HG02840 (cell line): Measurements from ENCODE around the gene BBS7.

Source experiments
- ATAC-seq: cut with Tn5 transposase; IDR thresholded peaks from one replicate; pipeline ENCODE4 v1.9.1; 2021; ENCODE audit warnings: mild to moderate bottlenecking, moderate library complexity, moderate number of reproducible peaks; ENCODE audit not compliant: unreplicated experiment, low FRiP score

BBS7 gene

GRCh38 chr4:121869841-121870822, at the start of gene BBS7:
Gene BBS7 (minus strand): TSS chr4:121870474. CDS start chr4:121870313, 161 bp downstream.
- peak; percentile 100 for ATAC-seq

GRCh38 chr4:121913667-121914066, 43.4 kb upstream of the BBS7 start:
- no peak for ATAC-seq

GRCh38 chr4:121908346-121908745, 38.1 kb upstream of the BBS7 start:
- ATAC-seq, result no peak

GRCh38 chr4:121900132-121900983, 30.1 kb upstream of the BBS7 start:
- peak; percentile 87 for ATAC-seq

- no peak for ATAC-seq
These were observed 27.9 kb upstream of the BBS7 start for GRCh38 chr4:121898150-121898549.

- ATAC-seq, result no peak
These were observed 17.9 kb upstream of the BBS7 start for GRCh38 chr4:121888134-121888533.

- ATAC-seq, result no peak
These were observed 14.8 kb upstream of the BBS7 start for GRCh38 chr4:121885115-121885514.

GRCh38 chr4:121881158-121881557, 10.9 kb upstream of the BBS7 start:
- ATAC-seq, result no peak

GRCh38 chr4:121879135-121879534, 8.9 kb upstream of the BBS7 start:
- no peak for ATAC-seq

- ATAC-seq, result no peak
These were observed 6.9 kb upstream of the BBS7 start for GRCh38 chr4:121877041-121877773.

GRCh38 chr4:121876070-121876469, 5.8 kb upstream of the BBS7 start:
- ATAC-seq, result no peak

GRCh38 chr4:121875652-121876051, 5.4 kb upstream of the BBS7 start:
- no peak for ATAC-seq

- ATAC-seq, result no peak
These were observed 3.3 kb upstream of the BBS7 start for GRCh38 chr4:121873604-121874003.

- ATAC-seq, result no peak
These were observed 6.5 kb downstream of the BBS7 start for GRCh38 chr4:121863799-121864198.

GRCh38 chr4:121861426-121861825, 8.8 kb downstream of the BBS7 start:
- no peak for ATAC-seq

- ATAC-seq, result no peak
These were observed 10.2 kb downstream of the BBS7 start for GRCh38 chr4:121860121-121860520.

GRCh38 chr4:121851354-121851753, 18.9 kb downstream of the BBS7 start:
- ATAC-seq, result no peak

GRCh38 chr4:121846662-121847061, 23.6 kb downstream of the BBS7 start:
- ATAC-seq, result no peak

GRCh38 chr4:121842862-121843261, 27.4 kb downstream of the BBS7 start:
- no peak for ATAC-seq

- ATAC-seq, result no peak
These were observed 32.1 kb downstream of the BBS7 start for GRCh38 chr4:121838136-121838535.

- no peak for ATAC-seq
These were observed 40.8 kb downstream of the BBS7 start for GRCh38 chr4:121829511-121829910.
